ENCODE data around the gene TBX18. TPM values are rescaled to one million over a fixed set of nuclear protein-coding genes. Genes with fewer than 3 reads are reported as not detected.

Gene TBX18
- total and polyA plus RNA-seq, 4 donors, result 0.10 to 0.59 (median 0.19) TPM; not detected in 1

- H3K36me3 ChIP-seq (ENCODE audit: control insufficient read depth in 4 of 4, insufficient read depth in 3 of 4, low read depth in 1 of 4, low read length in 3 of 4), result no peaks in the 10 kb centered on the region
- no peaks in the 10 kb centered on the region for H3K4me1 ChIP-seq (ENCODE audit: control insufficient read depth in 4 of 4, insufficient read depth in 4 of 4, low read length in 3 of 4)
- H3K9ac ChIP-seq (ENCODE audit: low read depth in 1 of 2, low read length in 2 of 2), result no peak overlapping the region
- 34% methylated on average over 4 of the region's 4 CpGs for WGBS
- no peak overlapping the region for H3K27ac ChIP-seq (ENCODE audit: low read depth in 1 of 2, low read length in 2 of 2)
- no peaks in the 10 kb centered on the region for H3K9me3 ChIP-seq (ENCODE audit: control insufficient read depth in 4 of 4, low read length in 3 of 4)
- no peak overlapping the region for H3K4me3 ChIP-seq (ENCODE audit: low read depth in 1 of 3, low read length in 3 of 3)
- no peak for DNase-seq (ENCODE audit: low spot score)
- TF ChIP-seq TAF1 (conservative IDR thresholded peaks at IDR 0.05) (no peak), EGR1 (IDR thresholded peaks at IDR 0.05; ENCODE audit: low read depth in 2 of 2) (no peak), FOXA2 (IDR thresholded peaks at IDR 0.05) (no peak), RAD21 (IDR thresholded peaks at IDR 0.05) (no peak), RXRA (IDR thresholded peaks at IDR 0.05) (no peak), CTCF (IDR thresholded peaks at IDR 0.05; ENCODE audit: low read depth, low read length, missing input control) (no peak), MAX (IDR thresholded peaks at IDR 0.05) (no peak), NR2F2 (IDR thresholded peaks at IDR 0.05) (no peak), ATF3 (IDR thresholded peaks at IDR 0.05) (no peak), HNF4G (IDR thresholded peaks at IDR 0.05) (no peak), SP1 (IDR thresholded peaks at IDR 0.05) (no peak), FOXA1 (IDR thresholded peaks at IDR 0.05) (no peak), JUND (IDR thresholded peaks at IDR 0.05) (no peak), ZBTB33 (IDR thresholded peaks at IDR 0.05) (no peak), GABPA (IDR thresholded peaks at IDR 0.05 in 1 of 2, conservative IDR thresholded peaks at IDR 0.05 in 1 of 2) (no peak), YY1 (IDR thresholded peaks at IDR 0.05) (no peak), HNF4A (conservative IDR thresholded peaks at IDR 0.05) (no peak), REST (IDR thresholded peaks at IDR 0.05) (no peak)
- H3K27me3 ChIP-seq (ENCODE audit: control insufficient read depth in 4 of 4, insufficient read depth in 4 of 4, low read length in 3 of 4), result no peaks in the 10 kb centered on the region
These were observed 45.1 kb upstream of the TBX18 start for GRCh38 chr6:84809455-84809854.
